LNCaP clone FGC (cell line): ENCODE measurements around the gene CTDP1.

ENCODE experiments used
- DNase-seq: peaks from one replicate; pipeline ENCODE4 v3.0.0-alpha.2; 2011; ENCODE audit warnings: low read depth
- H3K4me3 ChIP-seq: 2 replicates; pipeline ENCODE4 v1.5.1; 2011; ENCODE audit warnings: mild to moderate bottlenecking, low read depth, low read length, control low read depth
- TF ChIP-seq, protein P1 (sequence below): IDR thresholded peaks from 2 replicates; pipeline ENCODE4 v1.5.1; 2012; ENCODE audit warnings: mild to moderate bottlenecking; ENCODE audit not compliant: control insufficient read depth, insufficient read depth; ENCODE audit errors: extremely low read depth

Gene CTDP1

DNA sequence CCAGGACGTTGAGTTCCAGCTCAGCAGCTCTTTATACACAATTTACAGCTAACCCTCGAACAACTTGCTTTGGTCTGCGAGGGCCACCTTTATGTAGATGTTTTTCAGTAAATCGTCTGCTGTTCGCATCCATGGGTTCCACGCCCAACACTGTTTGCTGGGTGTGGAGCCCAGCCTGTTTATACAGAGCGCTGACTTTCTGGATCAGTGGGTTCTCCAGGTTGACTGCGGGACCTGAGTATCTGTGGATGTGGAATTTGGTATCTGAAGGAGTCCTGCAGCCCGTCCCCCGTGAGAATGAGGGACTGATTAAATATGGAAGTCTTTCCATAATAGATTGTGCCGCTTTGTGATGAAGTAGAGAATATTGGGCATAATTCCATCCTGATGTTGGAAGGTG lies 2.9 kb downstream of the CTDP1 start:
- TF ChIP-seq, protein P1, sequence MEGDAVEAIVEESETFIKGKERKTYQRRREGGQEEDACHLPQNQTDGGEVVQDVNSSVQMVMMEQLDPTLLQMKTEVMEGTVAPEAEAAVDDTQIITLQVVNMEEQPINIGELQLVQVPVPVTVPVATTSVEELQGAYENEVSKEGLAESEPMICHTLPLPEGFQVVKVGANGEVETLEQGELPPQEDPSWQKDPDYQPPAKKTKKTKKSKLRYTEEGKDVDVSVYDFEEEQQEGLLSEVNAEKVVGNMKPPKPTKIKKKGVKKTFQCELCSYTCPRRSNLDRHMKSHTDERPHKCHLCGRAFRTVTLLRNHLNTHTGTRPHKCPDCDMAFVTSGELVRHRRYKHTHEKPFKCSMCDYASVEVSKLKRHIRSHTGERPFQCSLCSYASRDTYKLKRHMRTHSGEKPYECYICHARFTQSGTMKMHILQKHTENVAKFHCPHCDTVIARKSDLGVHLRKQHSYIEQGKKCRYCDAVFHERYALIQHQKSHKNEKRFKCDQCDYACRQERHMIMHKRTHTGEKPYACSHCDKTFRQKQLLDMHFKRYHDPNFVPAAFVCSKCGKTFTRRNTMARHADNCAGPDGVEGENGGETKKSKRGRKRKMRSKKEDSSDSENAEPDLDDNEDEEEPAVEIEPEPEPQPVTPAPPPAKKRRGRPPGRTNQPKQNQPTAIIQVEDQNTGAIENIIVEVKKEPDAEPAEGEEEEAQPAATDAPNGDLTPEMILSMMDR, result no peak
- H3K4me3 ChIP-seq, result no peak overlapping the region
- no peak for DNase-seq

DNA sequence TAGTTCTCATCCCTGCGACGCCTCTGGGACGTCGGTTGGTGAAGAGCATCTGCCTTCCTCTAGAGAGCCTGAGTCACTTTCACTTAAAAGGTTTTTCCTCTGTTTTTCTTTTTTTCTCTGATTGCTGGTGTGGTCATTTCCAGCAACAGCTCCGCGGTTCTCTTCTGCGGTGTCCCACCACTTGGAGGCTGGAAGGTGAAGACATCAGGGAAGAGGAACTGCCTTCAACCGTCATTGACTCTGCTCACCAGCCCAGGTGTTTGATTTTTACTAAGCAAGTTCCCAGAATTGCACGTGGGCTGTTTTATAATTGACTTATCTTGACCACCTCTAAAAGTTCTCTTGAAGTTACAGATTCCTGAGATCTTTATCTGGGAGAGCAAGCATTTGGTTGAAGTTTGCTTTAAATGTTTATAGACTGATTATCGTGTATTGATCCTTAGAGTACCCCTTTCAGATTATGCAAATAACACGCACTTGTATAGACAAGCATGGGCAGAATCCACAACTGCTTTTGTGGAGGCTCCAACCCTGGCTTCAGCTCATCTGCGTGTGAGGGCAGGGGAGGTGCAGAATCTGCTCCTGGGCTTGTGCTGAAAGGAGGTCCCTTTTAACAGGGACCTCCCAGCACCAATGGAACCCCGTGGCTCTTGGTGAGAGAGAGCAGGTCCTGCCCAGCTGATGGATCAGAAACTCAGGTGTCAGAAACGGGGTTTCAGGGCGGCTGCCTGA lies 3.5 kb downstream of the CTDP1 start:
- DNase-seq, result no peak
- TF ChIP-seq, protein P1, result no peak
- H3K4me3 ChIP-seq, result no peak overlapping the region

DNA sequence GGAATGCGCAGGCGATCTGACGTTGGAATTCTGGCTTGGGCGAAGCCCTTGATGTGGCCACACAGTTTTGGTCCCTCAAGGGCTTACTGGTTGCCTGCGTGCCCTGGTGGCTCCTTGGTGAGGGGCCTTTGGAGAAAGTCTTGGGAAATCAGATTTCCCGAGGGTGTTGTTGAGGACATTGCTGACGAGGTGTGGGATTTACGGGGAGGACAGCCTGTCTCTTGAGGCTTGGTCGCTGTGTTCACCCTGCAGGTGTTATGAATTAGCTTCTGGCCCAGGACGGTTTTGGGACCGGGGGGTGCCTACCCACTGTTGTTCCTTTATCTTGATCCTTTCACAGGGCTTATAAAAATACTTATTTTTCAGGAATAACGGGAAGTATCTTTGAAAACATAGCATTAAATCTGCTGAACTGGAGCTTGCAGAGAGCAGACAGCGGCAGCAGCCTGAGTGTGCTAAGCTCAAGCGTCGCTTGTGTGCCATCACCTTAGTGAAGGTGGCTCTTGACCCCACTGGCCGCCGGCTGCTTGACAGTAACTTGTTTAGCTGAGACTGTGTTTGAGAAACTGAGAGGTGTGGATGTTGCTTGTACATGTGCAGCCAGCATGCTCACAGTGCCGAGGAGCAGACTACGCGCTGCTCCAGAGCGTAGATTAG lies 4.2 kb downstream of the CTDP1 start:
- no peak for DNase-seq
- H3K4me3 ChIP-seq, result no peak overlapping the region
- TF ChIP-seq, protein P1, result no peak

DNA sequence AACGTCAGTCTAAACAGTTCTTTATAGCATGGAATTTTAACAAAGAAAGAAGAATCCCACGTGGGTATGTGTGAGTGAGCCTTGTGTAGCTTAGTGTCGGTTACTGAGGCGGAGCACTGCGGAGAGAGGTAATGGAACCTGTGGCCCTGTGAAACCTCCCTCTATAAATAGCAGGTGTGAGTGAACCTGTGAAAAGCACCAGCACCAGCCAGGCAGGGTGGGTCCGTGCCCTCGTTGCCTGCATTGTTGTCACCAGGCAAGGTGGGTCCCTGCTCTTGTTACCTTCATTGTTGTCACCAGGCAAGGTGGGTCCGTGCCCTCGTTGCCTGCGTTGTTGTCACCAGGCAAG lies 4.7 kb downstream of the CTDP1 start:
- TF ChIP-seq, protein P1, result no peak
- DNase-seq, result no peak
- H3K4me3 ChIP-seq, result no peak overlapping the region

DNA sequence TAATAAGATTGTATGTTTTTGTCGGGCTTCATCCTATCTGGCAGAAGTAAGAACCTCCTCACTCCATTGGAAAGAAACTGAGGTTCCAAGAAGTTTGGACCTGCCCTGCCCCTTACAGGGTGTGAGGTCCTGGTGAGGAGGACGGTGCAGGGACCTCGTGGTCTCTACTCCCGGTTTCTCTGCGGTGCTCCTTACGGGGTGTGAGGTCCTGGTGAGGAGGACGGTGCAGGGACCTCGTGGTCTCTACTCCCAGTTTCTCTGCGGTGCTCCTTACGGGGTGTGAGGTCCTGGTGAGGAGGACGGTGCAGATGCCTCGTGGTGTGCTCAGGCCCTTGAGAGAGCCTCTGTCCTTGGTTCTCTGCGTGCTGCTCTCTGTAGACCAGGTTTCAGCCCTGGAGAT lies 5.2 kb downstream of the CTDP1 start:
- H3K4me3 ChIP-seq, result no peak overlapping the region
- DNase-seq, result no peak
- TF ChIP-seq, protein P1, result no peak

DNA sequence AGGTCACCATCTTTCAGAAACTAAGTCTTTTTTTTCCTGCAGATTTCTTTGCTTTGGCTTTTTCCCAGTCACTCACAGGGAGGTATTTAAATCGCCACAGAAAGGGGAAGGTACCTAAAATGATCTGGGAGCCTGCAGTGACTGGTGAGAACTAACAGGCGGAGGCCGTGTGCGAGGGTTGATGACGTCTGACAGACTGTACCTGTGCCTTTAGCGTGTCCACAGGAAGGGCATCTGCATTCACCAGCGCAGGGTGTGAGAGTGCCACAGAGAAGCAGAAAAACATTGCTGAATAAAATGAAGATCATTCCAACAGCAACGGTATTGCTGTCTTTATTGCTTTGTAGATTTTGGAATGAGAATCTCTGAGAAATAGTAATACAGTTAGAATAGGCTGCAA lies 5.7 kb downstream of the CTDP1 start:
- TF ChIP-seq, protein P1, result no peak
- no peak overlapping the region for H3K4me3 ChIP-seq
- no peak for DNase-seq

DNA sequence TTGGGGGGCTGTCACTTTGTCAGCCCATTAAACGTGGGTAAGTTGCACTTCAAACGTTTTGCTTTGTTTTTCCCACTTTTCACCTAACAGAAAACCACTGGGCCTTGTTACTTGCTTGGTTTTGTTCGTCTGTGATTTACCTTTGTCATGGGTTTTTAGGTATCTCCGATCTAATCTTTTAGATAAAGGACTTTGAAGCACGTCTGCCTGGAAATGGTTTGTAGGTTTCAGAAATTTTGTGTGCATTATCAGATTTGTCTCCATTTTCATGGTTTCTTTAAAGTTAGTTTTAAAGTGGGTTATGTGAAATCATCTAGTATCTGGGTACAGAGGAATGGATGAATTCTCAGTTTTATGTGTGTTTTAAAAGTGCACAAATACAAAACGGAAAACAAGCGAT lies 6.4 kb downstream of the CTDP1 start:
- no peak overlapping the region for H3K4me3 ChIP-seq
- DNase-seq, result no peak
- TF ChIP-seq, protein P1, result no peak
